Measurements from ENCODE around the gene PIANP. TPM values are rescaled to one million over a fixed set of nuclear protein-coding genes. Genes with fewer than 3 reads are reported as not detected.
"Not testable (repeated sequence)": the region's sequence is repeated elsewhere in the genome, so short reads cannot be mapped to it uniquely, and the experiment has no call there.

The PIANP gene
- total RNA-seq, 4 donors from 2014 or later = 0.55 to 11.5 (median 1.5) TPM; not detected in 1

DNA sequence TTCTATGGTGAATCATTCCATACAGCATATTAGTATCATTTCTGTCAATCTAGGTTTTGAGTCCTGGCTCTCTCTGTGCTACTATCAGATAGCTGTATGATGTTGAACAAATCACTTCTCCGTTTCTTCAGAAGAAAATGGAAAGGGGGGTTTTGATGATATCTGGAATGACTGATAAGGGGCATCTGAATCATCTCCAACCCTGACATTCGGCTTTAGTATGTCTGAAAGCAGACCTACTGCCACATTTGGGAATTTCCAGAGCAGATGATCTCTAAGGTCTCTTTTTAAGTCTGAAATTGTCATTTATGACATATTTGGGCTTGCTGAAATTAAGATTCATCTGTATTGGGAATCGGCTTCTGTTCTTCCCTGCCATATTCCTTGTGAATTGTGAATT, 42.2 kb upstream of the PIANP start:
- intact Hi-C loops (cut with DNase I; ENCODE audit: low total_unique reads) = no loop called here

DNA sequence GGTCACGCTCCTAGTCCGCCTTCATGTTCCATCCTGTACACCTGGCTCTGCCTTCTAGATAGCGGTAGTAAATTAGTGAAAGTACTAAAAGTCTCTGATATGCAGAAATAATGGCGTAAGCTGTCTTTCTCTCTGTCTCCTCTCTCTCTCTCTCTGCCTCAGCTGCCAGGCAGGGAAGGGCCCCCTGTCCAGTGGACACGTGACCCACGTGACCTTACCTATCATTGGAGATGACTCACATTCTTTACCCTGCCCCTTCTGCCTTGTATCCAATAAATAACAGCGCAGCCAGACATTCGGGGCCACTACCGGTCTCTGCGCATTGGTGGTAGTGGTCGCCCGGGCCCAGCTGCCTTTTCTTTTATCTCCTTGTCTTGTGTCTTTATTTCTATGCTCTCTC, 41.5 kb upstream of the PIANP start:
- H3K4me3 ChIP-seq; H3K4me1 ChIP-seq; H3K27ac ChIP-seq; H3K27me3 ChIP-seq; H3K9me3 ChIP-seq; intact Hi-C loops (cut with DNase I; ENCODE audit: low total_unique reads); H3K36me3 ChIP-seq; DNase-seq: not testable (repeated sequence)

More for the DNA sequence above, 42.2 kb upstream of the PIANP start:
- Histone ChIP-seq H3K9me3 (no peaks in the 10 kb centered on the region), H3K4me1 (no peaks in the 10 kb centered on the region), H3K36me3 (no peaks in the 10 kb centered on the region), H3K27ac (no peak overlapping the region), H3K4me3 (no peak overlapping the region), H3K27me3 (no peaks in the 10 kb centered on the region)
- TF ChIP-seq, protein P1, sequence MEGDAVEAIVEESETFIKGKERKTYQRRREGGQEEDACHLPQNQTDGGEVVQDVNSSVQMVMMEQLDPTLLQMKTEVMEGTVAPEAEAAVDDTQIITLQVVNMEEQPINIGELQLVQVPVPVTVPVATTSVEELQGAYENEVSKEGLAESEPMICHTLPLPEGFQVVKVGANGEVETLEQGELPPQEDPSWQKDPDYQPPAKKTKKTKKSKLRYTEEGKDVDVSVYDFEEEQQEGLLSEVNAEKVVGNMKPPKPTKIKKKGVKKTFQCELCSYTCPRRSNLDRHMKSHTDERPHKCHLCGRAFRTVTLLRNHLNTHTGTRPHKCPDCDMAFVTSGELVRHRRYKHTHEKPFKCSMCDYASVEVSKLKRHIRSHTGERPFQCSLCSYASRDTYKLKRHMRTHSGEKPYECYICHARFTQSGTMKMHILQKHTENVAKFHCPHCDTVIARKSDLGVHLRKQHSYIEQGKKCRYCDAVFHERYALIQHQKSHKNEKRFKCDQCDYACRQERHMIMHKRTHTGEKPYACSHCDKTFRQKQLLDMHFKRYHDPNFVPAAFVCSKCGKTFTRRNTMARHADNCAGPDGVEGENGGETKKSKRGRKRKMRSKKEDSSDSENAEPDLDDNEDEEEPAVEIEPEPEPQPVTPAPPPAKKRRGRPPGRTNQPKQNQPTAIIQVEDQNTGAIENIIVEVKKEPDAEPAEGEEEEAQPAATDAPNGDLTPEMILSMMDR (IDR thresholded peaks at IDR 0.05) = no peak
- DNase-seq = no peak

DNA sequence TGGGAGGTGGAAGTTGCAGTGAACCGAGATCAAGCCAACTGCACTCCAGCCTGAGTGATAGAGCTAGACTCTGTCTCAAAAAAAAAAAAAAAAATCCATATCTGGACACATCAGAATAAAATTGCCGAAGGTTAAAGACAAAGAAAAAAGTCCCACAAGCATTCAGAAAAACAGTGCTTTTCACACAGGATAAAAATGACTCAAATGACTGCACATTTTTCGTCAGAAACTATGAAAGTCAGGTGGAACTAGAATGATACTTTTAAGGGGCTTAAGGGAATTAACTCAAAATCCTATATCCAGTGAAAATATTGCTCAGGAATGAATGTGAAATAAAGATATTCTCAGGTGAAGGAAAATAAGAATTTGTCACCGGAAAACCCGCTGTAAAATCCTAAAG, 36.1 kb upstream of the PIANP start:
- no peak for DNase-seq
- no peak overlapping the region for H3K4me3 ChIP-seq
- no peaks in the 10 kb centered on the region for H3K4me1 ChIP-seq
- no peaks in the 10 kb centered on the region for H3K36me3 ChIP-seq
- intact Hi-C loops (cut with DNase I; ENCODE audit: low total_unique reads) = no loop called here
- H3K27me3 ChIP-seq = no peaks in the 10 kb centered on the region
- no peak overlapping the region for H3K27ac ChIP-seq
- no peaks in the 10 kb centered on the region for H3K9me3 ChIP-seq
- TF ChIP-seq POLR2A (IDR thresholded peaks at IDR 0.05) = no peak
- TF ChIP-seq, protein P1 (IDR thresholded peaks at IDR 0.05) = no peak

DNA sequence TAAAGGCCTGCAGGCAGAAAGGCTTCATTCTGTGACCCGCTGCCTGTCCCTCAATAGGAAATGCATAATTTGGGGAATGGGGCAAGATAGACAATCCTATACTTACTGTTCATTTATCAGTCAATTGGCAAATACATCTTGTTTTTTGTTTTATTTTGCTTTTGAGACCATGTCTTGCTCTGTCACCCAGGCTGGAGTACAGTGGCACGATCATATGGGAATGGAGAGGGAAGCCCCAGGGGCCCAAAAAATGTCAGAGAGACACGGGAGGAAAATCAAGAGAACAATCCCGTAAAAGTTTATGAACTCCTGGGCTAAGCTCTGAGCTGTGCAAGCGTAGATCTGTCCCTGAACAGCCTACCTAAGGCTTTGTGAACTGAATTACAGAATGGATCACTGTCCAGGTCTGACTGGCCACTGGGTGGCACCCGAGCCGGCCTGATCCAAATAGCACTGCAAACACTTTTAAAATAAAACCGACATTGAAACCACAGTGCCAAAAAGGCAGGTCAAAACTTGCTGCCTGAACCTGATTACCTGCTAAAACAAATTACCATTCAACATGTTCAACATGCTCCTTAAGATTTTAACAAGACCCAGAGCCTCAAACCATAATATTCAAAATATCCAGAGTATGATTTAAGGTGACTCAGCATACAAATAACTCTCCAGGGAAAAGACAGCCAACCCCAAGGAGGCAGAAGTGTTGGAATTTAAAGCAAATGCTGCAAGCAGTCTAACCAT, 35.0 kb upstream of the PIANP start:
- Histone ChIP-seq H3K4me1 (no peaks in the 10 kb centered on the region), H3K27me3 (no peaks in the 10 kb centered on the region), H3K9me3 (no peaks in the 10 kb centered on the region), H3K27ac (peak overlapping the region in 1 of 2 donors; percentile 7), H3K4me3 (no peak overlapping the region), H3K36me3 (no peaks in the 10 kb centered on the region)
- DNase-seq = peak; percentile 63 to 66
- TF ChIP-seq, protein P1 (IDR thresholded peaks at IDR 0.05) = peak; percentile 62 to 79 (median 77)
- TF ChIP-seq POLR2A (IDR thresholded peaks at IDR 0.05) = no peak
- intact Hi-C loops (cut with DNase I; ENCODE audit: low total_unique reads) = no loop called here

DNA sequence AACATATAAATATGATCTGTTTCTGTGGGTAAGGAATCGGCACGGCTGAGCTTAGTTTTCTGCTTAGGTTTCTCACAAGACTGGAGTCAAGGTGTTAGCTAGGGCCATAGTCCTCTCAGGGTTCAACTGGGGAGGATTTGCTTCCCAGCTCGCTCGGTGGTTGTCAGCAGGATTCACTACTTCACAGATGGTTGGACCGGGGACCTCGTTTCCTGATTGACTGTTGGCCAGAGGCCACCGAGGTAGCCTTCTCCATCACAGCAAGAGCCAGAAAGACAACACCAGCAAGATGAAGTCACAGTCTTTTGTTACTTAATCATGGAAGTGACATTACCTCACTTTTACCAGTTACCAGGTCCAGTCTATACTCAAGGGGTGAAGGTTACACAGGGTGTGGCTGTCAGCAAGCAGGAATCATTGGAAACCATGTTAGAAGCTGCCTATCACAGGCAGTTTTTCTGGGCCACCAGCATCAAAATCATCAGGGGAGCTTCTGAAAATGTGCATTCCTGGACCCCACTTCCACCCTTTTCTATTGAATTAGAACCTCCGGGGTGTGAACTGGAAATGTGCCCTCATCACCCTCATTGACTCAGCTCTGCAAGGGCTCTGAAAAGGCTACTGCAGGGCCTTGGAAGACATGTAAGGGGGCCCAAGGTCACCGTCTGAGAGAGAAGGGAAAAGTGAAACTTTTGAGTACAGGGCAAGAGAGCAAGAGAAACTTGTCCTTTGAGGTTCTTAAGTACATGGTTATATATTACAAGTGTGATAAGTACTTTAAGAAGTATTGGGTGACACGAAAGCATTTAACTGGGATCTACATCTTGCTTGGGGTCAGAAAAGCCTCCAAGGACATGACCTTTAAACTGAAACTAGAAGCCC, 34.1 kb upstream of the PIANP start:
- H3K27me3 ChIP-seq = no peaks in the 10 kb centered on the region
- H3K4me3 ChIP-seq = no peak overlapping the region
- H3K36me3 ChIP-seq = no peaks in the 10 kb centered on the region
- H3K4me1 ChIP-seq = no peaks in the 10 kb centered on the region
- intact Hi-C loops (cut with DNase I; ENCODE audit: low total_unique reads) = no loop called here
- TF ChIP-seq POLR2A (IDR thresholded peaks at IDR 0.05) = no peak
- TF ChIP-seq, protein P1 (IDR thresholded peaks at IDR 0.05) = no peak
- H3K27ac ChIP-seq = no peak overlapping the region
- H3K9me3 ChIP-seq = no peaks in the 10 kb centered on the region
- no peak for DNase-seq
